ENCODE results near the gene C11orf16. TPM values are rescaled to one million over a fixed set of nuclear protein-coding genes. Genes with fewer than 3 reads are reported as not detected.

Gene C11orf16
- total and polyA plus RNA-seq, 2 of the 8 experiments (the other 6 are each of a cell fraction or from before 2014, with no cell fraction given): 0.08 TPM; not detected in 1

DNA sequence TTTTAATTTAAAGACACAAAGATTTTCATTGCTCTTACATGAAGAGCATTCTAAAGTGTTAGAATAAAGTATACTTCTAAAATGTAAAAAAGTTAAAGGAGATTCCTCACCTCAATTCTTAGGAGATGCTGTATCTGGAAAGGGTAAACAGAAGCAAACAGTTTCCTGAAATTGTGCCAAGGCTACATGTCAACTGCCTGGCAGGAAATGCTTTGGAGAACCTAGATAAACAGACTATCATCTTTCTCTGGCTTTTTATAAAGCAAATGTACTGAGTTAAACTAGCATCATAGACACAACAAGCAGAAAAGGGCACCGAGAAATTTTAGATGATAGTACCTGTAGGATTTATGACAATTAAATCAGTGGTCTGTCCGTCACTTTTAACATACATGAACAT, 46.4 kb downstream of the C11orf16 start:
- no peak overlapping the region for H3K4me3 ChIP-seq (ENCODE audit: extremely low read depth in 1 of 4, insufficient read depth in 2 of 4, low read depth in 3 of 4, low read length in 4 of 4)
- POLR2A ChIA-PET (ENCODE audit: partially characterized antibody): no interaction called here
- DNase-seq (ENCODE audit: low read depth in 1 of 2, low spot score in 2 of 2) (no peak), FAIRE-seq (no peak)
- CTCF ChIA-PET (ENCODE audit: partially characterized antibody): interaction anchor here (1.4 kb wide), 1 partner anchor 113 kb away, joined by 3 read pairs; no protein-coding TSS in a partner anchor
- no peak overlapping the region for H3K9ac ChIP-seq (replicated peaks in 1 of 4; ENCODE audit: extremely low read depth in 1 of 4, low read depth in 3 of 4, low read length in 3 of 4)
- H2AFZ ChIP-seq (ENCODE audit: low read length): no peak overlapping the region
- H4K91ac ChIP-seq (replicated peaks; ENCODE audit: insufficient read length, low read length): no peak overlapping the region
- H3K4me2 ChIP-seq (ENCODE audit: insufficient read depth in 1 of 2, low read depth in 2 of 2, low read length in 2 of 2): no peak overlapping the region
- no peak overlapping the region for H3K4ac ChIP-seq (replicated peaks; ENCODE audit: insufficient read length, low read depth, low read length)
- H4K5ac ChIP-seq (ENCODE audit: insufficient read length, low read depth, low read length): no peak overlapping the region
- H3K23me2 ChIP-seq (ENCODE audit: low read depth, low read length): no peaks in the 10 kb centered on the region
- no peak overlapping the region for H3K14ac ChIP-seq (ENCODE audit: insufficient read length)
- no peak overlapping the region for H2AK5ac ChIP-seq (ENCODE audit: low read depth, low read length)
- no peaks in the 10 kb centered on the region for H3K79me2 ChIP-seq (ENCODE audit: control insufficient read depth in 1 of 2, insufficient read depth in 2 of 2, low read length in 2 of 2)
- no peaks in the 10 kb centered on the region for H3K4me1 ChIP-seq (replicated peaks in 1 of 4; ENCODE audit: control insufficient read depth in 3 of 4, insufficient read depth in 4 of 4, low read length in 3 of 4)
- H4K20me1 ChIP-seq (replicated peaks in 1 of 2; ENCODE audit: control insufficient read depth in 1 of 2, insufficient read depth in 2 of 2, low read length in 2 of 2): no peaks in the 10 kb centered on the region
- WGBS, 2 experiments (ENCODE audit: extremely low coverage in 1 of 2, insufficient coverage in 1 of 2, insufficient read length in 1 of 2, insufficient replicate concordance in 2 of 2, low coverage in 1 of 2, low lambda C conversion rate in 2 of 2, missing lambda C conversion rate in 1 of 2): 94% methylated on average over 2 of the region's 2 CpGs; no CpG with 5 or more reads in 1 of the 2 experiments
- H3K79me1 ChIP-seq (ENCODE audit: low read depth, low read length): no peaks in the 10 kb centered on the region
- no peak overlapping the region for H2BK5ac ChIP-seq (ENCODE audit: low read depth, low read length)
- H2BK15ac ChIP-seq (ENCODE audit: low read length): no peak overlapping the region
- H3K27me3 ChIP-seq (replicated peaks in 1 of 4; ENCODE audit: control insufficient read depth in 3 of 4, extremely low read depth in 1 of 4, insufficient read depth in 3 of 4, low read length in 3 of 4): no peaks in the 10 kb centered on the region
- no peak overlapping the region for H3K27ac ChIP-seq (ENCODE audit: low read depth, low read length)
- H2BK20ac ChIP-seq (ENCODE audit: low read length): no peak overlapping the region
- H3K9me3 ChIP-seq (ENCODE audit: insufficient read depth in 2 of 2, low read depth in 1 of 2, low read length in 1 of 2): peaks cover 6 to 7% of the 10 kb centered on the region in 2 experiments
- no peak overlapping the region for H3K56ac ChIP-seq (replicated peaks; ENCODE audit: insufficient read length, low read depth, low read length)
- no peak overlapping the region for H2BK120ac ChIP-seq (replicated peaks; ENCODE audit: low read depth, low read length)
- H3K18ac ChIP-seq (ENCODE audit: extremely low read depth, low read length): no peak overlapping the region
- no peak overlapping the region for H3K23ac ChIP-seq (ENCODE audit: insufficient read length)
- H2BK12ac ChIP-seq (ENCODE audit: low read depth, low read length): no peak overlapping the region
- H3K36me3 ChIP-seq (ENCODE audit: control insufficient read depth in 2 of 4, insufficient read depth in 4 of 4, low read length in 3 of 4): no peaks in the 10 kb centered on the region
- H4K8ac ChIP-seq (ENCODE audit: extremely low read depth, insufficient read depth, low read length): no peak overlapping the region
- TF ChIP-seq KDM5A (IDR thresholded peaks at IDR 0.05; ENCODE audit: low read length) (no peak), BCL11A (IDR thresholded peaks at IDR 0.05; ENCODE audit: low read depth in 2 of 2, low read length in 2 of 2) (no peak), SP1 (IDR thresholded peaks at IDR 0.05; ENCODE audit: low read depth, low read length) (no peak), SIN3A (conservative IDR thresholded peaks at IDR 0.05 in 1 of 2, IDR thresholded peaks at IDR 0.05 in 1 of 2; ENCODE audit: low read depth in 1 of 2, low read length in 2 of 2) (no peak), POLR2AphosphoS5 (IDR thresholded peaks at IDR 0.05; ENCODE audit: low read depth, low read length) (no peak), FOSL1 (IDR thresholded peaks at IDR 0.05; ENCODE audit: insufficient read depth, low read depth, low read length) (no peak), YY1 (IDR thresholded peaks at IDR 0.05; ENCODE audit: low read depth, low read length) (no peak)
- TF ChIP-seq, protein P1, sequence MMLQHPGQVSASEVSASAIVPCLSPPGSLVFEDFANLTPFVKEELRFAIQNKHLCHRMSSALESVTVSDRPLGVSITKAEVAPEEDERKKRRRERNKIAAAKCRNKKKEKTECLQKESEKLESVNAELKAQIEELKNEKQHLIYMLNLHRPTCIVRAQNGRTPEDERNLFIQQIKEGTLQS (IDR thresholded peaks at IDR 0.05; ENCODE audit: insufficient read depth, low read depth, low read length): no peak
- TF ChIP-seq, protein P2, sequence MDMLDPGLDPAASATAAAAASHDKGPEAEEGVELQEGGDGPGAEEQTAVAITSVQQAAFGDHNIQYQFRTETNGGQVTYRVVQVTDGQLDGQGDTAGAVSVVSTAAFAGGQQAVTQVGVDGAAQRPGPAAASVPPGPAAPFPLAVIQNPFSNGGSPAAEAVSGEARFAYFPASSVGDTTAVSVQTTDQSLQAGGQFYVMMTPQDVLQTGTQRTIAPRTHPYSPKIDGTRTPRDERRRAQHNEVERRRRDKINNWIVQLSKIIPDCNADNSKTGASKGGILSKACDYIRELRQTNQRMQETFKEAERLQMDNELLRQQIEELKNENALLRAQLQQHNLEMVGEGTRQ (IDR thresholded peaks at IDR 0.05; ENCODE audit: low read length): no peak
- TF ChIP-seq, protein P3, sequence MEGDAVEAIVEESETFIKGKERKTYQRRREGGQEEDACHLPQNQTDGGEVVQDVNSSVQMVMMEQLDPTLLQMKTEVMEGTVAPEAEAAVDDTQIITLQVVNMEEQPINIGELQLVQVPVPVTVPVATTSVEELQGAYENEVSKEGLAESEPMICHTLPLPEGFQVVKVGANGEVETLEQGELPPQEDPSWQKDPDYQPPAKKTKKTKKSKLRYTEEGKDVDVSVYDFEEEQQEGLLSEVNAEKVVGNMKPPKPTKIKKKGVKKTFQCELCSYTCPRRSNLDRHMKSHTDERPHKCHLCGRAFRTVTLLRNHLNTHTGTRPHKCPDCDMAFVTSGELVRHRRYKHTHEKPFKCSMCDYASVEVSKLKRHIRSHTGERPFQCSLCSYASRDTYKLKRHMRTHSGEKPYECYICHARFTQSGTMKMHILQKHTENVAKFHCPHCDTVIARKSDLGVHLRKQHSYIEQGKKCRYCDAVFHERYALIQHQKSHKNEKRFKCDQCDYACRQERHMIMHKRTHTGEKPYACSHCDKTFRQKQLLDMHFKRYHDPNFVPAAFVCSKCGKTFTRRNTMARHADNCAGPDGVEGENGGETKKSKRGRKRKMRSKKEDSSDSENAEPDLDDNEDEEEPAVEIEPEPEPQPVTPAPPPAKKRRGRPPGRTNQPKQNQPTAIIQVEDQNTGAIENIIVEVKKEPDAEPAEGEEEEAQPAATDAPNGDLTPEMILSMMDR (IDR thresholded peaks at IDR 0.05; ENCODE audit: control extremely low read depth in 1 of 3, insufficient read depth in 1 of 3, low read depth in 1 of 3, low read length in 3 of 3): no peak
